Body of pancreas (tissue), 4 donors: ENCODE data around the gene CAPRIN2. TPM values are rescaled to one million over a fixed set of nuclear protein-coding genes. Genes with fewer than 3 reads are reported as not detected.

Source experiments
- ATAC-seq: fragments of 150-250 bp; one replicate; pipeline ENCODE4 v1.9.1; 2016
- DNase-seq, 4 donors: peaks; one replicate each; pipeline ENCODE4 v3.0.0-alpha.2; 2019
- H3K27ac ChIP-seq, 4 donors: fragments of 200-600 bp; sonication (generic); 1 replicate in 3 of 4; 2 replicates in 1 of 4; pipeline versions ENCODE4 v1.5.1 to v1.6.1; 2016 to 2019; ENCODE audit warnings: mild to moderate bottlenecking in 1 of 4, mixed read lengths in 1 of 4, moderate library complexity in 1 of 4
- H3K27me3 ChIP-seq, 2 donors: fragments of 200-600 bp; sonication (generic); one replicate each; pipeline ENCODE4 v1.6.0; 2016; ENCODE audit warnings: mild to moderate bottlenecking in 1 of 2
- H3K36me3 ChIP-seq, 2 donors: fragments of 200-600 bp; sonication (generic); replicated peaks in 1 of 2; 2 replicates each; pipeline ENCODE4 v1.5.1; 2016; ENCODE audit warnings: low read depth in 2 of 2; ENCODE audit not compliant: insufficient read depth in 1 of 2
- H3K4me1 ChIP-seq: fragments of 200-600 bp; sonication (generic); one replicate; pipeline ENCODE4 v1.6.0; 2016
- H3K4me3 ChIP-seq, 2 donors: fragments of 200-600 bp; sonication (generic); 1 replicate in 1 of 2; 2 replicates in 1 of 2; pipeline ENCODE4 v1.5.1; 2016 to 2019
- H3K9me3 ChIP-seq, 3 donors: fragments of 200-600 bp; sonication (generic); 1 replicate in 2 of 3; 2 replicates in 1 of 3; pipeline ENCODE4 v1.5.1; 2016
- POLR2A ChIP-seq, 3 donors: fragments of 450-650 bp; IDR thresholded peaks; one replicate each; pipeline ENCODE4 v1.6.1; 2016; ENCODE audit warnings: antibody characterized with exemption in 3 of 3, mild to moderate bottlenecking in 2 of 3
- WGBS, 2 donors: methylation state at CpG; one replicate each; pipeline ENCODE4 v1.1.5; 2017; 5-methylcytosine and 5-hydroxymethylcytosine counted together
- intact Hi-C: fragments of 100-400 bp; cut with DNase I; formaldehyde crosslinking; loops from one replicate; pipeline ENCODE4 v1.15.1; 2023
- total RNA-seq, 2 donors: library from RNA; depleted of rRNA; stranded (reverse); fragments of >200 nt; gene quantifications; one replicate each; pipeline ENCODE4 v1.1.0, GENCODE V29; 2016
- TF ChIP-seq, protein P1 (sequence below), 7 experiments: fragments of 450-650 bp in 4 of 7; fragments of 200-600 bp in 3 of 7; sonication (generic) in 3 of 7; IDR thresholded peaks; one replicate each; pipeline ENCODE4 v1.5.1; 2016 to 2019; ENCODE audit warnings: antibody characterized with exemption in 7 of 7

CAPRIN2 gene
- total RNA-seq, 2 donors from 2014 or later = 20.8 to 30.4 TPM

DNA sequence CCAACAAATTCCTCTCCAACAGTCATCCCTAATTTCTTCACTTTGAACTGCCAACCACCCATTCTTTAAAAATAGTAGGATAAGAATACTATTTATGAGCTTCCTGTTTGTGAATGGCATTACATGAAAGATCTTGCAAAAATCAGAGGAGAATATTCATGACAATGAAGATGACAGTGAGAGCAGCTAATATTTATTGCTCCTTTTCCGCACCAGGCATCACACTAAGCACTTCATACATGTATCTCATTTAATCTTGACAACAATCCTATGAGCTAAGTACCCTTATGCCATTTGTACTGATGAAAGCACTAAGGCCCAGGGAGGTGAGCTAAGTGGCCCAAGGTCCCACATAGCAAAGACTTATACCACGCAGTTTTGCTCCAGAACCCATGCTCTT is 37.3 kb upstream of the CAPRIN2 start:
- TF ChIP-seq, protein P1, sequence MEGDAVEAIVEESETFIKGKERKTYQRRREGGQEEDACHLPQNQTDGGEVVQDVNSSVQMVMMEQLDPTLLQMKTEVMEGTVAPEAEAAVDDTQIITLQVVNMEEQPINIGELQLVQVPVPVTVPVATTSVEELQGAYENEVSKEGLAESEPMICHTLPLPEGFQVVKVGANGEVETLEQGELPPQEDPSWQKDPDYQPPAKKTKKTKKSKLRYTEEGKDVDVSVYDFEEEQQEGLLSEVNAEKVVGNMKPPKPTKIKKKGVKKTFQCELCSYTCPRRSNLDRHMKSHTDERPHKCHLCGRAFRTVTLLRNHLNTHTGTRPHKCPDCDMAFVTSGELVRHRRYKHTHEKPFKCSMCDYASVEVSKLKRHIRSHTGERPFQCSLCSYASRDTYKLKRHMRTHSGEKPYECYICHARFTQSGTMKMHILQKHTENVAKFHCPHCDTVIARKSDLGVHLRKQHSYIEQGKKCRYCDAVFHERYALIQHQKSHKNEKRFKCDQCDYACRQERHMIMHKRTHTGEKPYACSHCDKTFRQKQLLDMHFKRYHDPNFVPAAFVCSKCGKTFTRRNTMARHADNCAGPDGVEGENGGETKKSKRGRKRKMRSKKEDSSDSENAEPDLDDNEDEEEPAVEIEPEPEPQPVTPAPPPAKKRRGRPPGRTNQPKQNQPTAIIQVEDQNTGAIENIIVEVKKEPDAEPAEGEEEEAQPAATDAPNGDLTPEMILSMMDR (IDR thresholded peaks at IDR 0.05) = no peak
- no peak for TF ChIP-seq POLR2A (IDR thresholded peaks at IDR 0.05)
- 96 to 97% methylated on average over 2 of the region's 2 CpGs for WGBS, 2 donors
- no peak for DNase-seq
- no peaks in the 10 kb centered on the region for H3K36me3 ChIP-seq
- intact Hi-C loops = no loop called here
- peaks cover 13% of the 10 kb centered on the region for H3K4me1 ChIP-seq
- no peaks in the 10 kb centered on the region for H3K27me3 ChIP-seq
- H3K9me3 ChIP-seq = no peaks in the 10 kb centered on the region
- H3K4me3 ChIP-seq = no peak overlapping the region
- no peak for ATAC-seq
- H3K27ac ChIP-seq = no peak overlapping the region

DNA sequence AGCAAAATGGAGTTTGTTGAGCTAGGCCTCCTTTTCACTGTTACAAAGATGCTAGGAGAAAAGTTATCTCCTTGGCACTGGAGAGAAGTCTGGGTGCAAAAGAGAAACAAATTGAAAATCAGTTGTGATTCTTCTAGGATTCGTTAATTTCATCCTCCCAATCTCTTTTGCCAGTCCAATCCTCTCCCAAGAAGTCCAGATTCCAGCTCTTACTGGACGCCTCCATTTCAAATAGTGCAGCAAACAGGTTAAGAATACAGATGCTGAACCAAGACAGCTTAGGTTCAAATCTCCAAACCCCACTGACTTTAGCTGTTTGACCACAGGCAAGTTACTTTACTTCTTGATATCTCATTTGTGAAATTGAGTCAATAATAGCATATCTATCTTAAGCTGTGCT is 34.0 kb upstream of the CAPRIN2 start:
- Histone ChIP-seq H3K27me3 (no peaks in the 10 kb centered on the region), H3K9me3 (no peaks in the 10 kb centered on the region), H3K4me1 (no peaks in the 10 kb centered on the region), H3K4me3 (no peak overlapping the region), H3K27ac (no peak overlapping the region), H3K36me3 (no peaks in the 10 kb centered on the region)
- DNase-seq = no peak
- ATAC-seq = no peak
- TF ChIP-seq, protein P1 (IDR thresholded peaks at IDR 0.05) = no peak
- 81 to 87% methylated on average over 2 of the region's 2 CpGs for WGBS, 2 donors
- intact Hi-C loops = no loop called here

DNA sequence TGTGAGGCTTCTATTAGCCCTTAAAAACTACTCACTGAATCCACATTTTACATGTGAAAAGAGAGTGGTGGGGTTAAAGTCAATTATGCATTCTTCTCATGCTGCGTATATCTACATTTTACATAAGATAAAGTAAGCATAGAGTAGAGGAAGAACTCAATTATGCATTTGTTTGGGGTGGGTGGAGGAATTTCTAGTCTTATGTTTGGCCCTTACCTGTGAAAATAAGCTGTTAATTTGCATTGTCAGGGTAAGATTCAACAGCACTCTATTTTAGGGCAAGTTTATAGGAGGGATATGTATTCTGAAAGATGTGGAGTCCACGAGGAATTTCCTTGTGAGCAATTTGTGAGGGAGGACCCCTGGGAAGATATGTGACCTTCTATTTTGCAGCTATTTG is 30.9 kb upstream of the CAPRIN2 start:
- no peak for DNase-seq
- no peaks in the 10 kb centered on the region for H3K27me3 ChIP-seq
- H3K36me3 ChIP-seq = no peaks in the 10 kb centered on the region
- intact Hi-C loops = no loop called here
- no peak for ATAC-seq
- 73 to 77% methylated on average over 2 of the region's 2 CpGs for WGBS, 2 donors
- H3K27ac ChIP-seq = no peak overlapping the region
- no peaks in the 10 kb centered on the region for H3K4me1 ChIP-seq
- no peak overlapping the region for H3K4me3 ChIP-seq
- TF ChIP-seq POLR2A (IDR thresholded peaks at IDR 0.05) = no peak
- TF ChIP-seq, protein P1 (IDR thresholded peaks at IDR 0.05) = no peak
- H3K9me3 ChIP-seq = no peaks in the 10 kb centered on the region

DNA sequence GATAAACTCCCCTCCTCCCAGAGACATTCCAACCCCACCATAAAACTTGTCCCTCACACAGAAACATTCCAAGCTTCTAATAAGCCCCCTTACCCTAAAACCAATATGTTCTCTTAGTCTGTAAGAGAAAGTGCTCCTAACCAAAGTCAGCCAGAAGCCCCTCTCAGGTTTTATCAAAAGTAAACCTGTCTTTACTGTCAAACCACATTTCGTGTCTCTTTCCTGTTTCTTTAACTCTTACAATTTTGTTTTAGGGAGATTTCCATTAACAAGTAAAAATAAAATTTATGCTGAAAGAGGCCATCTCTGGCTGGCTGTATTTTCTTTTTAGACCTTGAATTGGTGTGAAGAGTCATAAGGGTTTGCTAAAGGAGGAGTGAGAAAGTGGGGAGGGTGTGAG is 29.8 kb upstream of the CAPRIN2 start:
- WGBS, 2 donors = 72 to 96% methylated on average over 1 of the region's 1 CpG
- H3K4me3 ChIP-seq = no peak overlapping the region
- DNase-seq (no peak), ATAC-seq (no peak)
- H3K9me3 ChIP-seq = no peaks in the 10 kb centered on the region
- no peak overlapping the region for H3K27ac ChIP-seq
- intact Hi-C loops = no loop called here
- H3K4me1 ChIP-seq = no peaks in the 10 kb centered on the region
- no peaks in the 10 kb centered on the region for H3K36me3 ChIP-seq
- H3K27me3 ChIP-seq = no peaks in the 10 kb centered on the region
- TF ChIP-seq, protein P1 (IDR thresholded peaks at IDR 0.05) = no peak
- no peak for TF ChIP-seq POLR2A (IDR thresholded peaks at IDR 0.05)

DNA sequence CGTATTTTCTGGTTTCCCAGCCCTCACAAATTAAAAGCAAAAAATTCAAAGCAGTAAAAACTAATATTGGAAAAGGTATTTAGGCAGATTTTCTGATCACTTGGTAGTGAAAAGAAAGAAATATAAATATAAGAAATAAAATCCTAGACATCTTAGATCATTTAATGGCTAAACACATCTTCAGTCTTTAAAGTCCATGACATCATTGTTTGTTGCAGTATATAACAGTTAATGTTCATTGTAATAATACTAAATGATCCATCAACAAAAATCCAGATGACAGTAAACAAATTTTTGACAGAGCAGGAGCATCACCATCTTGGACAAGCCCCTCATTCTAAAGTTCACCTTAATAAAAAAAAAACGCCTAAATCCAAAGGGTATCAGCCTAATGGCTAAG is 29.2 kb upstream of the CAPRIN2 start:
- DNase-seq = no peak
- no peak for ATAC-seq
- Histone ChIP-seq H3K36me3 (no peaks in the 10 kb centered on the region), H3K9me3 (no peaks in the 10 kb centered on the region), H3K4me3 (no peak overlapping the region), H3K27ac (no peak overlapping the region), H3K4me1 (no peaks in the 10 kb centered on the region), H3K27me3 (no peaks in the 10 kb centered on the region)
- WGBS, 2 donors = 54 to 58% methylated on average over 2 of the region's 2 CpGs
- intact Hi-C loops = no loop called here
- TF ChIP-seq POLR2A (IDR thresholded peaks at IDR 0.05) = no peak
- TF ChIP-seq, protein P1 (IDR thresholded peaks at IDR 0.05) = no peak
